MCF 10A (cell line): Measurements from ENCODE around the gene LPP. TPM values are rescaled to one million over a fixed set of nuclear protein-coding genes. Genes with fewer than 3 reads are reported as not detected.

Source experiments
- BruUV-seq: library from RNA; stranded (reverse); fragments of 400-500 nt; replicated peaks from 2 replicates; lab custom pipeline; 2021; lab: Mats Ljungman, UMichigan
- CTCF ChIA-PET: fragments of 300-600 bp; sonication (Branson Sonifier 250); formaldehyde crosslinking; extraction: SDS; loops from one replicate; lab custom pipeline; 2021; ENCODE audit warnings: antibody characterized with exemption, inconsistent platforms; lab: Yijun Ruan, JAX
- POLR2A ChIA-PET: fragments of 300-600, 350-650 bp; sonication (Branson Sonifier 250); formaldehyde crosslinking; extraction: SDS; loops from one replicate; lab custom pipeline; 2020; ENCODE audit warnings: antibody characterized with exemption, inconsistent platforms; lab: Yijun Ruan, JAX
- DNase-seq: peaks from one replicate; pipeline ENCODE4 v3.0.0-alpha.2; 2018; ENCODE audit not compliant: unreplicated experiment
- H3K27ac Mint-ChIP-seq: one replicate; pipeline ENCODE4 v1.8.0; 2022; ENCODE audit warnings: mild to moderate bottlenecking, low read depth, mixed read lengths; ENCODE audit not compliant: unreplicated experiment
- H3K27me3 Mint-ChIP-seq: one replicate; pipeline ENCODE4 v1.8.0; 2022; ENCODE audit warnings: mixed read lengths; ENCODE audit not compliant: insufficient read depth, unreplicated experiment
- H3K36me3 Mint-ChIP-seq: one replicate; pipeline ENCODE4 v1.8.0; 2022; ENCODE audit warnings: mild to moderate bottlenecking, moderate library complexity, mixed read lengths; ENCODE audit not compliant: insufficient read depth, unreplicated experiment
- H3K4me1 Mint-ChIP-seq: one replicate; pipeline ENCODE4 v1.8.0; 2022; ENCODE audit warnings: mixed read lengths; ENCODE audit not compliant: insufficient read depth, unreplicated experiment
- H3K4me3 Mint-ChIP-seq: one replicate; pipeline ENCODE4 v1.8.0; 2022; ENCODE audit warnings: mild to moderate bottlenecking, moderate library complexity, mixed read lengths; ENCODE audit not compliant: unreplicated experiment
- H3K9me3 Mint-ChIP-seq: one replicate; pipeline ENCODE4 v1.8.0; 2022; ENCODE audit warnings: mixed read lengths; ENCODE audit not compliant: unreplicated experiment
- intact Hi-C: fragments of 100-400 bp; cut with micrococcal nuclease; formaldehyde crosslinking; loops from 2 replicates; pipeline ENCODE4 v1.14.1; 2022
- total RNA-seq: library from RNA; stranded (reverse); gene quantifications from 2 replicates; pipeline ENCODE4 v1.2.3, GENCODE V29; 2022
- TF ChIP-seq, protein P1 (sequence below): fragments of 200-600 bp; IDR thresholded peaks from one replicate; pipeline ENCODE4 v1.8.0; 2022; ENCODE audit warnings: antibody characterized with exemption, mild to moderate bottlenecking; ENCODE audit not compliant: unreplicated experiment

The LPP gene
- total RNA-seq, 1 experiment from 2014 or later, result 117 TPM

- TF ChIP-seq, protein P1, sequence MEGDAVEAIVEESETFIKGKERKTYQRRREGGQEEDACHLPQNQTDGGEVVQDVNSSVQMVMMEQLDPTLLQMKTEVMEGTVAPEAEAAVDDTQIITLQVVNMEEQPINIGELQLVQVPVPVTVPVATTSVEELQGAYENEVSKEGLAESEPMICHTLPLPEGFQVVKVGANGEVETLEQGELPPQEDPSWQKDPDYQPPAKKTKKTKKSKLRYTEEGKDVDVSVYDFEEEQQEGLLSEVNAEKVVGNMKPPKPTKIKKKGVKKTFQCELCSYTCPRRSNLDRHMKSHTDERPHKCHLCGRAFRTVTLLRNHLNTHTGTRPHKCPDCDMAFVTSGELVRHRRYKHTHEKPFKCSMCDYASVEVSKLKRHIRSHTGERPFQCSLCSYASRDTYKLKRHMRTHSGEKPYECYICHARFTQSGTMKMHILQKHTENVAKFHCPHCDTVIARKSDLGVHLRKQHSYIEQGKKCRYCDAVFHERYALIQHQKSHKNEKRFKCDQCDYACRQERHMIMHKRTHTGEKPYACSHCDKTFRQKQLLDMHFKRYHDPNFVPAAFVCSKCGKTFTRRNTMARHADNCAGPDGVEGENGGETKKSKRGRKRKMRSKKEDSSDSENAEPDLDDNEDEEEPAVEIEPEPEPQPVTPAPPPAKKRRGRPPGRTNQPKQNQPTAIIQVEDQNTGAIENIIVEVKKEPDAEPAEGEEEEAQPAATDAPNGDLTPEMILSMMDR, result no peak
- H3K36me3 Mint-ChIP-seq, result no peaks in the 10 kb centered on the region
- DNase-seq, result no peak
- ChIA-PET CTCF (no interaction called here), POLR2A (interaction anchor here (0.6 kb wide), 1 partner anchor 488 kb away, joined by 3 read pairs; no protein-coding TSS in a partner anchor)
- H3K27ac Mint-ChIP-seq, result no peak overlapping the region
- BruUV-seq, result no TSS peak
- no peaks in the 10 kb centered on the region for H3K27me3 Mint-ChIP-seq
- H3K9me3 Mint-ChIP-seq, result peaks cover 7% of the 10 kb centered on the region
- no peak overlapping the region for H3K4me3 Mint-ChIP-seq
- intact Hi-C loops, result no loop called here
- no peaks in the 10 kb centered on the region for H3K4me1 Mint-ChIP-seq
Measured at GRCh38 chr3:188106887-188107830, 46.8 kb upstream of the LPP start.

- TF ChIP-seq, protein P1, result no peak
- ChIA-PET CTCF (no interaction called here), POLR2A (interaction anchor here (0.6 kb wide), 1 partner anchor 363 kb away, joined by 3 read pairs; no protein-coding TSS in a partner anchor)
- H3K4me1 Mint-ChIP-seq, result no peaks in the 10 kb centered on the region
- no peak overlapping the region for H3K4me3 Mint-ChIP-seq
- no peaks in the 10 kb centered on the region for H3K27me3 Mint-ChIP-seq
- no TSS peak for BruUV-seq
- no peak overlapping the region for H3K27ac Mint-ChIP-seq
- no peaks in the 10 kb centered on the region for H3K36me3 Mint-ChIP-seq
- intact Hi-C loops, result no loop called here
- peaks cover 7% of the 10 kb centered on the region for H3K9me3 Mint-ChIP-seq
- no peak for DNase-seq
Measured at GRCh38 chr3:188108703-188109412, 45.1 kb upstream of the LPP start.

DNA sequence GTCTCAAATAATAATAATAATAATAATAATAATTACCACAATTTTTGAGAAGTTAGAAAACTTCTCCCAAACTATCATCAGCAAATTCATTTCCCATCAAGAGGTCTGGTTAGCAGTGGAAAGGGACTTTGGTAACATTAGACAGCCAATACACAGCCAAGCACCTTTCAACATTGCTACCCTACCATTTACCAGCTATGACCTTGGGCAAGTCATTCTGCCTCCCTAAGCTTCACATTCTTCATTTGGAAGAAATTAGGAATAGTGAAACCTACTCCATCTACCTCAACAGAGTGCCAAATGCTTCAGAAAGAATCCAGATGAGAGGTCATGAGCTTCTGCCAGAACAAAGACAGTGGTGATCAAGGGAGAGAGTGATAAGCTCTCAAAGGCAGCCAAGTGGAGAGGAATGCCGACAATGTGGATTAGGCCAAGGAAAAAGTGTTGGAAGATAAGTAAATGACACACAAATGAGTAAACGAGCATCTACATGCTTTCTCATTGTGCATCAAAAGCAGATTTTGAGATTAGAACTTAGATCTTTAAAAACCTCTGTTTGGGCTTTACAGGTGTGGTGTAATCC, 42.9 kb upstream of the LPP start:
- ChIA-PET POLR2A (interaction anchor here (0.7 to 0.9 kb wide), 2 partner anchors 14 to 32 kb away, joined by 3 read pairs; no protein-coding TSS in a partner anchor), CTCF (interaction anchor here (0.6 kb wide), 1 partner anchor 307 kb away, joined by 3 read pairs; no protein-coding TSS in a partner anchor)
- no peak overlapping the region for H3K4me3 Mint-ChIP-seq
- H3K27ac Mint-ChIP-seq, result no peak overlapping the region
- no TSS peak for BruUV-seq
- TF ChIP-seq, protein P1, result no peak
- no peaks in the 10 kb centered on the region for H3K27me3 Mint-ChIP-seq
- H3K36me3 Mint-ChIP-seq, result no peaks in the 10 kb centered on the region
- intact Hi-C loops, result no loop called here
- no peak for DNase-seq
- no peaks in the 10 kb centered on the region for H3K4me1 Mint-ChIP-seq
- peaks cover 7% of the 10 kb centered on the region for H3K9me3 Mint-ChIP-seq
